ENCODE measurements around the gene JAZF1.

Gene JAZF1

GRCh38 chr7:27999829-28000228, 180.8 kb downstream of the JAZF1 start:
- DNase-seq: no peak

GRCh38 chr7:27998382-27998781, 182.2 kb downstream of the JAZF1 start:
- no peak for DNase-seq

DNA sequence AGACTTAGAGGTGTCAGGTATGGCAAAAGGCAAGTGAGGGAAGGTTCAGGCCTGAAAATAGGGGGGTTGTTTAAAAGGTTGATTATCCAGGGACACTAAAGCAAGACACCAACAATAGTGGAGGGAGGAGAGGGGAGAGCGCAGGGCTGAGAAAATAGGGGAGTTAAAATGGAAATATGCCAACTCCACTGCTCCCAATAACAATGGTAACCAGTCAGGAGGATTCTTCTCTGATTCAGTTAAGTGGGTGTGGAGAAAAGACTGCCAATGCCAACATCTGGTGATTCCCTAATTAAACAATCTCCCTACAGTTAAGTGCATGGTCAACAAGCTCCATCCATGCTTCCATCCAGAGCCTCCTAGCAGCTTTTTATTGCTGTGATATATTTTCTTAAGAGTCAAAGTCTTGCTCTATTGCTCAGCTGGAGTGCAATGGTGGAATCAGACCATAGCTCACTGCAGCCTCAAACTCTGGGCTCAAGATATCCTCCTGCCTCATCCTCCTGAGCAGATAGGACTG, 183.3 kb downstream of the JAZF1 start:
- no peak for DNase-seq

DNA sequence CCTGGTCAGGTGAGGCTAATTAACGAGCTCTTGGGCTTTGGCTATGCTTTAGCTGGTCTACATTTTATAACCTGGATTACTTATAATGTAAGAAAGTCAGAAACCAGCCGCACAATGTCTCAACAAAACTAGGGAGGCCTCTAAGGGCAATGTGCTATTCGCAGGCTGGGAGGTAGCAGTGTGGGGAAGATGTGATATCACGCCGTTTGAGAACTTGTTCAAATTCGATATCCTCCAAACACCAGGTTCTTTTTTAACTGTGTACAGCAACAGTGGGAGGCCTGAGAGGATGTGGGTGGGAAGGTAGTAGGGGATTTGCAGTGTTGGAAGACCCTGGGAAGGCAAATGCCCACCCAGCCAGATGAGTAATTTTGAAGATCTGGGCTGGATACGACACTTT, 184.5 kb downstream of the JAZF1 start:
- no peak for DNase-seq

- no peak for DNase-seq
Measured at GRCh38 chr7:27995228-27995627, 185.4 kb downstream of the JAZF1 start.

DNA sequence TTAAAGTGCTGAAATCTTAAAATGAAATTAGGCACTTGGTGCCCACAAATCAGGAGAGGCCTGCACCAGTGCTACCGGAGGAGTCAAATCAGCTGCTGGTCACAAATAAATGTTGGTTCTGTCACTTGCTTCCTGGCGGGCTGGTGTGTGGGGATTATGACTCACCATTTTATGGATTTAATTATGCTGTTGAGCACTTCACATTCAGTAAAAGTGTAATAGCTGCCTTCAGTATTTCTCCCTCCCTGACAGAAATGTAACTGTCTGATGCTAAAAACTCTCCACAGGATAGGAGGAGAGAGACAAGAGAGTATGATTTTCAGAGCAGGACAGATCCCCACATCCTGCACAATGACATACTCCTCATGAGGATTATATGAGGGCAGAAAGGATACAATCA, 186.0 kb downstream of the JAZF1 start:
- no peak for DNase-seq

DNA sequence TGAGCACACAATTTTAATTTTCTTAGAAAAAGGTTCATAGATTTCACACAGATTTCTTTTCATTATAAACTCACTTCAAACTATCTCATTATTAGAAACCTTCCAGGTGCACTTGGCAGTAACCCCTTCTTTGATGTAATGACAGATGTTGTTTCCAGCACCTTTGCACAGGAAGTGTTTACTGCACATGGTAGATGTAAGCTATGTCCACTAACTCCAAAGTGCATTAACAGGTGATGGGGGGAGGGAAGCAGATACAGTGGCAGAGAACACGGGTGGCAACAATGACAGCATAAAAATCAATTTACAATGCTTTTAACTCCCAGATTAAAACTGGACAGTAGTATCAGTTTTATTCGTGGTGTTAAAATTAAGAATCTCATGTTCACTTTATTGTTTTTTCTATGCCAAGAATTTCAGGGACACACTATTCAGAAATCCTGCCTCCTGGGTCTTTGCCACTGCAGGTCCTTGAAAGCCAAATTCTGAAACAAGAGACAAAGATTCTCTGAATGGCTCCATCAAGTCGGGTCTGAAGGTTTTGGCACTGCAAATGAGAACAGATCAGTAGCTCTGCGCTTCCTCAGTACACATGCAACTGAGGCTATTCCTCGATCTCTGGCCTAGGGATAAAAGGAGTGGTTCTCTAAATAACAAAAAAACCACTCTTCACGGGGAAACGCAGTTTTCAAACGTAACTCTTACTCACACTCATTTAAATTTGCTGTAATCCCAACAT, 187.7 kb downstream of the JAZF1 start:
- DNase-seq: no peak

GRCh38 chr7:27992097-27992496, 188.5 kb downstream of the JAZF1 start:
- no peak for DNase-seq

DNA sequence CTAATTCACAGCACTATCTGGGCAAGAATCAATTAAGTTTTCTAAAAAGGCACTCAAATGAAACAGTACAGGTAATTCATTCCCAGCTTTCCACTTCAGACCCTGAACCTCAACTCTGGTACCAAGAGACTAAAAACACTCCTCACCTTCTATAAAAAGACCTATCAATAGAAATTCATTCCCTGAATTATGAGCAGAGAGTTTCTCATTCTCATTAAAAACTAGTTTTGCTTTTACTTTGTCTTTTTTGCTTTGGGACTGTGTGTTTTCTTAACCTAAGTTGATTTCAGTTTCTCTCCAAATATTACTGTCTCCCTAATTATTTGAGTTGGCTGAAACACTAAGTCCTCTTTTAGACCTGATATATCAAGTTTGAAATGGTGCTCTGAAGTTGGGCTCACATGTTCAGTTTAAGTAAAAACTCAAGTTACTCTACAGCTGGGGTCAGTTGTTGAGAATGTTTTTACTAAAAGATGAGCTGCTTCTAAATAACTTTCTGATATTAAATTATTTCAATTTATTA, 189.5 kb downstream of the JAZF1 start:
- no peak for DNase-seq

DNA sequence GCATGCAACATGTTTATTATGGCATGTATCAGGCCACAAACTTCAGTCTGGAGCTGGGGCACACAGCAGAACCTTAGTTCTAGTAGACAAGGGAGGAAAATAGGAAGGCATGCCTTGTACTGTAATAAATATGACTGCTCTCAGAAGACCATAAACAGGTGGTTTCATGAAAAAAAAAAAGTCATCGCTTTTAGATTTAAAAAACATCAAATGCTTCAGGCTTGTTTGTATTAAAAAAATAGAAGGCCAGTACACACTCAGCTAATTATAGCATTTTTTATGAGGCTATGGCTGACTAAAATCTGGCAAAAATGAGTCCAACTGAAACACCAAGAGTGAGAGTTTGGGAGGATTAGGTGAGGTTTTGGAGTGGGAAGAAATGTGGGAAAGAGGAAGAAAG, 204.1 kb downstream of the JAZF1 start:
- DNase-seq: no peak

DNA sequence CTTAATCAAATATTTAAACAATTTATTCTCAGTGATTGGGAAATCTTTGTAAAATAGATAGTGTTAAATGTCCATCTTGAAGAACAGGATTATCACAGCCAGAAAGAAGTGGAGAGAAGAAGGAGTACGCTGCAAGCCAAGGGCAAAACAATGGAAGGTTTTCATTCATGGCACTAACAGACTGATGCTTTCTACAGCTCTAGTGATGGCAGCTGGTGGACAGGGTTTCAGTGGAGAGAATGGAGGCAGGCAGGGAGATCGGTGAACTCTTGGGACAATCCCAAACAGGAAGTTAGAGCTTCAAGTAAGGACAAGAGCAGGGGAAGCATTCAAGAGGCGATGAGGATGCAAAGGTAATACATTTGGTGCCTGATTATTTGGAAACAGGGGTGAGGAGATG, 207.0 kb downstream of the JAZF1 start:
- no peak for DNase-seq

DNA sequence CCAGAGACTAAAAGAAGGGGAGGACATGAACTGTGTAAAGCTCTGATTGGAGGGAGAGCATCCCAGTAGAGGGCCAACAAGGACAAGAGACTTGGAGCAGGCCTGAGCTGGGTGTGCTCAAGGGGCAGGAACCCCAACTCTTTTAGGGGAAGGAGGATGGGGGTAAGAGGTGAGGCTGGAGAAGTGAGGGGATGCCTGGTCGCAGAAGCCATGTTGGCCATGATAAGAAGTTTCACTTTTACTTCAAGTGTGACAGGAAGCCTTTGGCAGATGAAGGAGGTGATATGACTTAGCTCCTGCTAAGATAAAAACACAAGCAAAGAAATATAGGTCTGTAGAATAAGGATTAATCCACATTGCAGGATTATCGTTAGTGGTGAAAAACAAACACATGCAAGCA, 208.3 kb downstream of the JAZF1 start:
- DNase-seq: no peak

- no peak for DNase-seq
Measured at GRCh38 chr7:27971171-27971812, 209.3 kb downstream of the JAZF1 start.

DNA sequence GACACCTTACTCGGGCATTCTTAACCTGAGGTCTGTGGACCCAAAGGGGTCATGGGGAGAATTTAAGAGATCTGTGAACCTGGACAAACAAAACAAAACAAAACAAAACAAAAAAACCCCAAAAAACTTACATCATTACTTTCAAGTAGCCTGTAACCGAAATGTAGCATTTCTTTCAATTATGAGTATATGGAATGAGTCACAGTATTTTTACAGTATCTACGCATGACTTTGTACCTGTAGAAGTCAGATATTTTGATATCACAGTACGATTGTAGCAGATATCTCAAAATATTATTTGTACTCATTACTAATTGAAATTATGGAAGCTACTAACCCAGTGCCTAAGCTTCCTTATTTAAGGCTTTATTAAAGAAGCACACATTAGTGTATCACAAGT, 210.2 kb downstream of the JAZF1 start:
- no peak for DNase-seq

DNA sequence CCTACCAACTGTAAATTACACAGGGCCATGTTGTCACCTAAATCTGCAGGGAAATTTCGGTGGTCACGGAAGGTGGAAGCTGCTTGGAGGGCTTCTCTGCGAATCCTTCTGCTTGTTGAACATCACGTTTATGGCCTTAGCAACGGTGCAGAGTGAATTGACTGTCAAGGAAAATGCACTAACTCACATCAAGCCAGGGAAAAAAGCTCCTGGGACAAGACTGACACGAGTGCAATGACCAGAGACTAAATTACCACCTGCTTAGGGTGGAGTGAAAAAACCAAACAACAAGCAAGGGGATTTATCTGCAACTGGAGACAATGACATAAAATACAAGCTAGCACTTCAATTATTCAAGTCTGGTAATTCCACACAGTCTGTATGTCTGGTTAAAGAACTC, 211.2 kb downstream of the JAZF1 start:
- no peak for DNase-seq

GRCh38 chr7:27967639-27968038, 213.0 kb downstream of the JAZF1 start:
- DNase-seq: no peak

GRCh38 chr7:27966219-27966780, 214.3 kb downstream of the JAZF1 start:
- no peak for DNase-seq

DNA sequence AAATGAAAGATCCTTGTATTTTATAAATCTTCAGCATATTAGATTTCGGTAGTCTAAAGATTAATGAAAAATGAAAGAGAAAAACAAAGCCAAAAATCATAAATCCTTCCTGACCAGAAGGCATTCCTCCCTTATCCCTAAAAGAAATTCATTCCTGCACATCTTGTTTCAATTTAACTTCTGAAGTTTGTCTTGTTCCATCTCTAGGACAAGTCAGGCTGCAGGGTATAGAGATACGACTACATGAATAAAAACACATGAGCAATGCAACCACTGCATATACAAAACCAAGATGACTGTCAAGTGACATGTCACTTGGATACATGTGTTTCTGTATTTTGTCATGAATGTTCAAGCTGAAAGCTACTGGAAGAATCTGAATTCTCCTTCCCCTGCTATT, 214.9 kb downstream of the JAZF1 start:
- DNase-seq: no peak

DNA sequence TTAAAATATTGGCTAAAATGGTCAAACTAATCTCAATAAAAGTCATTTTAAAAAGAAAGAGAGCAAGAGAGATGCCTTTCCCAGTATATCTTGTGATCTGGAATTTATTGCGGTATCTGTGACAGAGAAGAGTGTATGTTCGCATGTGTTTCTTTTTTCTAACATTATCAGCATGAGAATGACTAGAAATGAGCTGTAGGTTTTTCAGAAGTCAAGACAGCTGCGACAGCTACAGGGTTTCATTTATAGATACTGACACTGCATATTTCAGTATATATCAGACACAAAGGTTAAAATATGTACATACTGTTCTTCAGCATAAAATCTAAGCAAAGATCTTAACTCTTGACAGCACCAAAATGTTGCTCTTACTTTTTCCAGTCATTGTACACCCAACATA, 215.8 kb downstream of the JAZF1 start:
- DNase-seq: no peak

DNA sequence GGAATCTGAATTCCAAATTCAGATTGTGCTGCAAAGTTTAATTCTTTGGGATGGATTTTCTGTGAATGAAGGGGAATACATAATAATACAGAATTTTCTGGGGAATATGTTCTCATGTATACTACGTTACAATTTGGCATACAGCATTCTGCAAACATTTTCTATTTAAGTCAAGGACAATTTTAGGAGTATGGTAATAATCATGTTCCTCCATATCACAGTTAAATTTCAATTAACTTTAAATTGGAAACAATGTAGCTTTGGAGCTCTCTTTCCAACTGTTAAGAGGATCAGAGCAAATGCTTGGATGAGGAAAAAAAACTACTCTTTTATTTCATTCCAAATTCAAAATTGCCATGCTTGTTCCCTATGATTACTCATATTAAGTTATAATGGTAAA, 217.5 kb downstream of the JAZF1 start:
- no peak for DNase-seq

GRCh38 chr7:27962273-27962672, 218.3 kb downstream of the JAZF1 start:
- no peak for DNase-seq

GRCh38 chr7:27961255-27961654, 219.3 kb downstream of the JAZF1 start:
- DNase-seq: no peak

DNA sequence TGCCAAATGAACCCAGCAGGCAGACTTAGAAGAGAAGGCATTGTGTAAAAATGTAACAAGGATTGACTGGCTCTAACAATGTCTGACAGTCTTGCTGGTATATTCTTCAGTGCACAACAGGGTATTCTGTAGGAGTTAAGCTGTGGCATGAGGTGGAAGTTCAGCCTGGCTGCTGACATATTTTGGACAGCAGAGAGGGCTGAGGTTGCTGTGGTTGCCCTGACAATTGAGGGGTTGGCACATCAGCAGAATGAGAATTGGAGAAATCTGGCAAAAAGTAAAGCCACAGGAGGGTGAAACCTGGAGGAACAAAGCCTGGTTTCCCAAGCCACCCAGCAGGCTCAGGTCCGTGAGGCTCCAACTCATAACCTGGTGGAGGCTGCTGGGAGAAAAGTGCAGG, 220.2 kb downstream of the JAZF1 start:
- DNase-seq: no peak

DNA sequence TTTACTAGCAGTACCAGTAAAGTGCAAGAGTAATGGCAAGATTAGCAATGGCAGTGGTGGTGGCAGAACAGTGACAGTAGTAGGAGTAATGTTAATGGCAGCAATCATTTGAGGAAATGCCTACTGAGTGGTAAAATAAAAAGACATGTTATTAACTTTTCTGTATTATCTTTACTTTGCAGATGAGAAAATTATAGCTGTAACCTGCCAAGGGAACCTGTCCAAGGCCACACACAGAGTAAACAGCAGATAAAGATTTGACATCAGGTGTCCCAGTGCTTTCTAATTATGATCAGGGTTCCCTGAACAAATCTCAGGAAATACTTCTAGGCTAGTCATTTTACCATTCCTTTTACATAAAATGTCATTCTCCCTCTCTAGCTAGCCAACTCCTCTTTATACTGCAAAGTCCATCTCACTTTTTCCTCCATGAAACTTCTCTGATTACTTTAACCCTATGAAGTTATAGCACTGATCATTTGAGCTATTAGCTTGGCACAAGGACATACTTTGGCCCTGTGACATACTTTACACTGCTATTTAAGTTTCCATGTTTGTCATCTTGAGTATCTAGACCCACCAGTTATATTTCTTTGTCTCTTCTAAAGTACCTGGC, 221.6 kb downstream of the JAZF1 start:
- no peak for DNase-seq
